HEK293T (cell line): Measurements from ENCODE around the gene KBTBD2.
"Not testable (repeated sequence)": the region's sequence is repeated elsewhere in the genome, so short reads cannot be mapped to it uniquely, and the experiment has no call there.

Experiments
- CTCF ChIA-PET: fragments of 350-600 bp; formaldehyde crosslinking; extraction: SDS; loops from one replicate; lab custom pipeline; 2021; ENCODE audit warnings: antibody characterized with exemption, inconsistent platforms; lab: Yijun Ruan, JAX
- POLR2A ChIA-PET: fragments of 350-600 bp; formaldehyde crosslinking; extraction: SDS; loops from one replicate; lab custom pipeline; 2020; ENCODE audit warnings: antibody characterized with exemption, inconsistent platforms; lab: Yijun Ruan, JAX
- DNase-seq: peaks from one replicate; pipeline ENCODE4 v3.0.0; 2012; ENCODE audit warnings: mixed read lengths; ENCODE audit errors: extremely low spot score
- ARNT ChIP-seq: fragments of 450-650 bp; IDR thresholded peaks from 2 replicates; pipeline ENCODE4 v1.6.1; 2017; ENCODE audit warnings: mild to moderate bottlenecking
- BHLHE40 ChIP-seq: fragments of 450-650 bp; IDR thresholded peaks from 2 replicates; pipeline ENCODE4 v1.6.1; 2016; ENCODE audit warnings: mild to moderate bottlenecking, moderate library complexity, borderline replicate concordance
- CTBP1 ChIP-seq: fragments of 450-650 bp; IDR thresholded peaks from 2 replicates; pipeline ENCODE4 v1.6.1; 2016; ENCODE audit warnings: borderline replicate concordance
- ELF4 ChIP-seq: fragments of 450-650 bp; IDR thresholded peaks from 2 replicates; pipeline ENCODE4 v1.6.1; 2017; ENCODE audit warnings: antibody characterized with exemption
- FOXA1 ChIP-seq: fragments of 450-650 bp; IDR thresholded peaks from 2 replicates; pipeline ENCODE4 v1.6.1; 2016; ENCODE audit warnings: mild to moderate bottlenecking
- FOXK2 ChIP-seq: fragments of 450-650 bp; IDR thresholded peaks from 2 replicates; pipeline ENCODE4 v1.6.1; 2016; ENCODE audit warnings: mild to moderate bottlenecking
- FOXM1 ChIP-seq: fragments of 450-650 bp; IDR thresholded peaks from 2 replicates; pipeline ENCODE4 v1.6.1; 2017; ENCODE audit warnings: mild to moderate bottlenecking, borderline replicate concordance
- HDGF ChIP-seq: fragments of 450-650 bp; IDR thresholded peaks from 2 replicates; pipeline ENCODE4 v1.6.1; 2017; ENCODE audit warnings: antibody characterized with exemption, borderline replicate concordance
- L3MBTL2 ChIP-seq: fragments of 450-650 bp; conservative IDR thresholded peaks from 2 replicates; pipeline ENCODE4 v1.6.1; 2016; ENCODE audit warnings: mild to moderate bottlenecking
- LEF1 ChIP-seq: fragments of 450-650 bp; IDR thresholded peaks from 2 replicates; pipeline ENCODE4 v1.6.1; 2017; ENCODE audit warnings: mild to moderate bottlenecking, borderline replicate concordance
- NFRKB ChIP-seq: fragments of 450-650 bp; IDR thresholded peaks from 2 replicates; pipeline ENCODE4 v1.6.1; 2016; ENCODE audit warnings: mild to moderate bottlenecking, moderate library complexity
- PKNOX1 ChIP-seq: fragments of 450-650 bp; IDR thresholded peaks from 2 replicates; pipeline ENCODE4 v1.6.1; 2016
- SP1 ChIP-seq: fragments of 450-650 bp; IDR thresholded peaks from 2 replicates; pipeline ENCODE4 v1.6.1; 2017
- SUZ12 ChIP-seq: fragments of 450-650 bp; IDR thresholded peaks from 2 replicates; pipeline ENCODE4 v1.6.1; 2016; ENCODE audit warnings: mild to moderate bottlenecking
- TARDBP ChIP-seq: fragments of 450-650 bp; IDR thresholded peaks from 2 replicates; pipeline ENCODE4 v1.6.1; 2016
- ZNF384 ChIP-seq: fragments of 450-650 bp; IDR thresholded peaks from 2 replicates; pipeline ENCODE4 v1.6.1; 2016

The KBTBD2 gene

GRCh38 chr7:32869716-32870115 lies 21.8 kb downstream of the KBTBD2 start:
- DNase-seq = no peak
- ChIA-PET CTCF (no interaction called here), POLR2A (no interaction called here)
- no peak for TF ChIP-seq FOXA1
- no peak for TF ChIP-seq L3MBTL2
- TF ChIP-seq ARNT = no peak
- no peak for TF ChIP-seq TARDBP
- TF ChIP-seq ZNF384 = no peak
- no peak for TF ChIP-seq CTBP1
- no peak for TF ChIP-seq ELF4
- TF ChIP-seq HDGF = no peak
- TF ChIP-seq NFRKB = no peak
- TF ChIP-seq LEF1 = no peak
- no peak for TF ChIP-seq BHLHE40
- no peak for TF ChIP-seq PKNOX1
- TF ChIP-seq FOXM1 = no peak
- TF ChIP-seq SP1 = no peak
- TF ChIP-seq SUZ12 = no peak
- TF ChIP-seq FOXK2 = no peak

- no peak for DNase-seq
- ChIA-PET CTCF (no interaction called here), POLR2A (interaction anchor here (1.3 kb wide), 1 partner anchor 23 kb away, joined by 4 read pairs; the partner anchor contains the start of gene KBTBD2)
- no peak for TF ChIP-seq ELF4
- no peak for TF ChIP-seq FOXA1
- TF ChIP-seq NFRKB = no peak
Measured at GRCh38 chr7:32868116-32868515, 23.4 kb downstream of the KBTBD2 start.

GRCh38 chr7:32865448-32866030 lies 26.0 kb downstream of the KBTBD2 start:
- no peak for DNase-seq
- TF ChIP-seq FOXM1 = no peak
- TF ChIP-seq ZNF384 = no peak
- no peak for TF ChIP-seq SUZ12
- no peak for TF ChIP-seq ARNT
- no peak for TF ChIP-seq LEF1
- no peak for TF ChIP-seq FOXK2
- TF ChIP-seq NFRKB = no peak
- TF ChIP-seq TARDBP = no peak
- TF ChIP-seq PKNOX1 = no peak
- TF ChIP-seq ELF4 = no peak
- ChIA-PET POLR2A (no interaction called here), CTCF (interaction anchor here (1.3 kb wide), 1 partner anchor 19 kb away, joined by 3 read pairs; no protein-coding TSS in a partner anchor)

GRCh38 chr7:32863872-32864271 lies 27.7 kb downstream of the KBTBD2 start:
- DNase-seq, POLR2A ChIA-PET, CTCF ChIA-PET: not testable (repeated sequence)

GRCh38 chr7:32860090-32860489 lies 31.5 kb downstream of the KBTBD2 start:
- ChIA-PET CTCF (no interaction called here), POLR2A (no interaction called here)
- DNase-seq = no peak
- TF ChIP-seq TARDBP (no peak), CTBP1 (no peak), L3MBTL2 (no peak), NFRKB (no peak), SP1 (no peak), ZNF384 (no peak), PKNOX1 (no peak), FOXK2 (no peak), BHLHE40 (no peak), FOXM1 (no peak), HDGF (no peak), LEF1 (no peak), ARNT (no peak), ELF4 (no peak), FOXA1 (no peak), SUZ12 (no peak)

- DNase-seq = no peak
- POLR2A ChIA-PET = no interaction called here
- CTCF ChIA-PET = interaction anchor here (0.6 to 2.0 kb wide), 2 partner anchors 12 to 181 kb away, joined by 3 to 8 read pairs; no protein-coding TSS in a partner anchor
- TF ChIP-seq BHLHE40 (no peak), HDGF (no peak), L3MBTL2 (no peak), SP1 (no peak), TARDBP (no peak), FOXA1 (no peak), NFRKB (no peak), ELF4 (no peak), CTBP1 (no peak)
Measured at GRCh38 chr7:32858648-32859047, 32.9 kb downstream of the KBTBD2 start.

- CTCF ChIA-PET = interaction anchor here (2.0 kb wide), 1 partner anchor 11 kb away, joined by 8 read pairs; no protein-coding TSS in a partner anchor
- POLR2A ChIA-PET = not testable (repeated sequence)
Measured at GRCh38 chr7:32857063-32857462, 34.5 kb downstream of the KBTBD2 start.

GRCh38 chr7:32855837-32856775 lies 35.5 kb downstream of the KBTBD2 start:
- POLR2A ChIA-PET, DNase-seq, CTCF ChIA-PET: not testable (repeated sequence)

More at GRCh38 chr7:32857063-32857462, 34.5 kb downstream of the KBTBD2 start:
- not testable (repeated sequence) for DNase-seq

GRCh38 chr7:32850654-32851053 lies 40.9 kb downstream of the KBTBD2 start:
- POLR2A ChIA-PET, DNase-seq, CTCF ChIA-PET: not testable (repeated sequence)

GRCh38 chr7:32848655-32849054 lies 42.9 kb downstream of the KBTBD2 start:
- DNase-seq, POLR2A ChIA-PET, CTCF ChIA-PET: not testable (repeated sequence)
